A549 (cell line): ENCODE measurements around the gene ZBTB46.

Source experiments
- BCL3 ChIP-seq: fragments of >200 bp; sonication (Bioruptor Twin); formaldehyde crosslinking; IDR thresholded peaks from 3 replicates; pipeline ENCODE4 v1.6.1; 2016
- CTCF ChIP-seq: fragments of >200 bp; sonication (Bioruptor Twin); formaldehyde crosslinking; IDR thresholded peaks from 3 replicates; pipeline ENCODE4 v1.5.1; 2016
- ESRRA ChIP-seq: fragments of 150-350 bp; IDR thresholded peaks from 2 replicates; pipeline ENCODE4 v1.6.1; 2014; ENCODE audit warnings: mild to moderate bottlenecking, low read length, borderline replicate concordance
- PHF8 ChIP-seq: fragments of 200-600 bp; sonication (generic); IDR thresholded peaks from 2 replicates; pipeline ENCODE4 v1.6.1; 2016; ENCODE audit warnings: low read depth, mild to moderate bottlenecking, antibody characterized with exemption, moderate library complexity, borderline replicate concordance

DNA sequence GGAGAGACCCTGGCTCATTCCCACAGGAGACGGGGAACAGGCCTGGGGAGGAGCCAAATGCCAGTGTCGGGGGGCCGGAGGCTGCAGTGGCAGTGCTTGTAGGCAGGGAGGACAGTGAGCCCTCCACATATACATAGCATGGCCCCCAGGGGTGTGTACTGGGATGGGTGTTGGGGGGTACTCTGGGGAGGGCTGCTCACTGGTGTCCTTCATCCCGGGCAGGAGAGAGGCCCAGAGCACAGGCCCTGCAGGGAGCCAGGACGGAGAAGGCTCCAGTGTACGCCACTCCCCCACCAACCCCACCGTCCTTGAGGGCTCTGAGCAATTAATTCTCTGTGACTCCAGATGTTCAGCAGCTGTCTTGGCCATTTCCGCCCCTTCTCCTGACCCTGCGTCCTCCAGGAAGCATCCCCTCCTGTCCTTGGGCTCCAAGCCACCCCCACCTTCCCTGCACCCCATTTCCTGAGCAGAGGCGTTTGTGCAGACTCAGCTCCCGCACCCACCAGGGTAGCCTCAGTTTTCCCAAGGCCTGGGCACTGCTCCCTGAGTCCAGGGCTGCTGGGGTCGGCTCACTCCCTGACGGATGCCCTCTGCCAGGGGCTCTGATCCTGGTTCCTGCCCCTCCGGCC is 26.8 kb upstream of the ZBTB46 start:
- TF ChIP-seq PHF8 (no peak), BCL3 (no peak), CTCF (no peak), ESRRA (no peak)
